ENCODE data around the gene CHRM1.
"Not testable (repeated sequence)": the region's sequence is repeated elsewhere in the genome, so short reads cannot be mapped to it uniquely, and the experiment has no call there.

CHRM1 gene, protein sequence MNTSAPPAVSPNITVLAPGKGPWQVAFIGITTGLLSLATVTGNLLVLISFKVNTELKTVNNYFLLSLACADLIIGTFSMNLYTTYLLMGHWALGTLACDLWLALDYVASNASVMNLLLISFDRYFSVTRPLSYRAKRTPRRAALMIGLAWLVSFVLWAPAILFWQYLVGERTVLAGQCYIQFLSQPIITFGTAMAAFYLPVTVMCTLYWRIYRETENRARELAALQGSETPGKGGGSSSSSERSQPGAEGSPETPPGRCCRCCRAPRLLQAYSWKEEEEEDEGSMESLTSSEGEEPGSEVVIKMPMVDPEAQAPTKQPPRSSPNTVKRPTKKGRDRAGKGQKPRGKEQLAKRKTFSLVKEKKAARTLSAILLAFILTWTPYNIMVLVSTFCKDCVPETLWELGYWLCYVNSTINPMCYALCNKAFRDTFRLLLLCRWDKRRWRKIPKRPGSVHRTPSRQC

DNA sequence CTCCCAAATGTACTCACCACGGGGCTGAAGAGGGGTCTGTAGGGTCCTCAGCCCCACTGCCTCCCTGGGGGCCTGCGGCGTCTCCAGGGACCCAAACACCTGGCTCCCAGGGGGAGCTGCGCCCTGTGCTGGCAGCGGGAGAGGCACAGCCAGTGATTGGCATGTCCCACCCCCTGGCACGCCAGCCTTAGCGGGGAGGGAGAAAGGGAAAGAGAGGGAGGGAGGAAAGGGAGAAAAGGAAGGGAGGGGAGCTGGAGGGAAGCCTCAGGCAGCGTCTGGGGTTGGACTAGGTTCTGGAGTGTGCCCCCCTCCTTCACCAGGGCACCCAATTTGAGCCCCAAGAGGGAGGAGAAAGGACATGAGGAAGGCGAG is at the start of gene CHRM1:
TSS of gene CHRM1 (minus strand) at position 163 of the 372 bp plus-strand sequence. CDS start 10,263 bp downstream, outside the sequence.
- in situ Hi-C loops (cut with HindIII; ENCODE audit: low sequenced_read_pairs) = loop anchor here (10.0 kb wide), 1 partner anchor 84 kb away; no protein-coding TSS in a partner anchor

DNA sequence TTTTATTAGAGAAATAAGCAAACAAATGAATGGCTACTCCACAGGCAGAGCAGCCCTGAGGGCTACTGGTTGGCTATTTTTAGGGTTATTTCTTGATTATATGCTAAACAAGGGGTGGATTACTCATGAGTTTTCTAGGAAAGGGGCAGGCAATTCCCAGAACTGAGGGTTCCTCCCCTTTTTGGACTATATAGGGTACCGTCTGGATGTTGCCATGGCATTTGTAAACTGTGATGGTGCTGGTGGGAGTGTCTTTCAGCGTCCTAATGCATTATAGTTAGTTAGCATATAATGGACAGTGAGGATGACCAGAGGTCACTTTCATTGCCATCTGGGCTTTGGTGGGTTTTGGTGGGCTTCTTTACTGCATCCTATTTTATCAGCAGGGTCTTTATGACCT is 44.4 kb upstream of the CHRM1 start:
- in situ Hi-C loops (cut with HindIII; ENCODE audit: low sequenced_read_pairs) = no loop called here

DNA sequence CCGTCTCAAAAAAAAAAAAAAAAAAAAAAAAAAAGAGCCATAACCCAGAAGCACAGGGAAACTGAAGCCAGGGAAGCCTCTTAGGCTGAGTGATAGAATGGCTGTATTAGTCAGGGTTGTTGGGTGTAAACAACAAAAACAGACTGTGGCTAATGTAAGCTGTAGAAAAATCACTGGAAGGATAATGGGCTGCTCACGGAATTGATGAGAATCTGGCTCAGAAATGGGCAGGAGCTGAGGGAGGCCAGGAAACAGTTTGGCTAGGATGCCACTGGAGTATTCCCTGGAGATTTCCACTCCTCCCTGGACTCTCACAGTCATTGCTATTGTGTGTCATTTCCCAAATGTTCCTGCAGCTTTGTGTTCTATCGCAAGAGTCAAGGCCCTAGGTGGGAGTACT is 41.2 kb upstream of the CHRM1 start:
- in situ Hi-C loops (cut with HindIII; ENCODE audit: low sequenced_read_pairs) = no loop called here

- in situ Hi-C loops (cut with HindIII; ENCODE audit: low sequenced_read_pairs) = no loop called here
Measured at GRCh38 chr11:62961017-62961570, 39.9 kb upstream of the CHRM1 start.

GRCh38 chr11:62959422-62959980 is 38.3 kb upstream of the CHRM1 start:
- in situ Hi-C loops (cut with HindIII; ENCODE audit: low sequenced_read_pairs) = no loop called here

DNA sequence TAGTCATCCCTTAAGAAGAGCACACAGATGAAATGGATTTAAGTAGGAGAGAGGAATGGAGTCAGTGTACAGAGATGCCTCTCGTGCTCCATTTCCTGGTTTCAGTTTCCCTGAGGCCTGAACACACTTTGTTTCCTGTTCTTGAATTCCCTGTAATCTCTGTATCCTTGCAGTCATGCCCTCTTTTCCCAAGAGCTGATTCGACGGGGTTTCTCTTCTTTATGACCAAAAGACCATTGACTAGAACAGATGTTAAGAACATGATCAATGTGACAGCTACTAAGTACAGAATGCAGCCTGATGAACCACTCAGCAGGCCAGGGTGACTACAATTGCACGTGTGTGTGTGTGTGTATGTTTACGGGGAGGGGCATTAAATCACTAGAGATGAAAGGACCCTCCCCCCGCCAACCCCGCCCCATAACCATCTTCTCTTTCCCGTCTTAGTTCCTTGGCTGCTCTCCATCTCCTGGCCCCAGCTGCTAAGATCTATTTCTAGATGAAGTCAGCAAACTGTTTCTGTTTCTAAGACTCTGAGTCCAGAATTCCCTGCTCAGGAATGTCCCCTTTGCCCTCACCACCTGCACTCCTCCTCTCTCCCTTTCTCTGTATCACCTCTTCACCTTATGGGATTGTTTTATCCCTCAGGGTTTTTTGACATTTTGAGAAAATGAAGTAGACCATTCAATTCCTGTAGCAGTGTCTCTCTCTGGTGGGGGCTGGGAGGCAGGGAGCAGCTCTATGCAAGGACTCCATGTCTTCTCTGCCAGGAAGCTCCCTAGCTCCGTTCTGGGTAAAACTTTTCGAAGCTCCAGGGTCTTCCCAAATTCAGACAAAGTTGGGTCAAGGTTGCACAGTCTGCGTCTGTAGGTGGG is 37.6 kb upstream of the CHRM1 start:
- in situ Hi-C loops (cut with HindIII; ENCODE audit: low sequenced_read_pairs) = no loop called here

DNA sequence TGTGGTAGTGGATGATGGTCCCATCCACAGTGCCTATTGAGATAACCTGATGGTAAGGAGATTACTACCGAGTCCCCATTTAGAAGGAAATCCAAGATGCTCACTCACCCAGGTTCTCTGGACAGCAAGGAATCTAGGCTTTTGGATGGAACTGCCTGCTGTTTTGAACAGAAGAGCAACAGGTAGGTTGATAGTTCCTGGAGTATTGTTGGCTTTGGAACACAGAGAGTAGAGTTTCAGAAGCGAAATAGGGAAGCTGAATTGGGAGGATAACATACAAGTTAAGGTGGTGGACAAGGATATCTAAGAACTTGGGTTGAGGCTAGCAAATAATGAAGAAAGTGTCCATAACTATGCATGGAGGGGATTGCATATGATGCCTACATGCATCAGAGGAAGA is 36.0 kb upstream of the CHRM1 start:
- in situ Hi-C loops (cut with HindIII; ENCODE audit: low sequenced_read_pairs) = no loop called here

- in situ Hi-C loops (cut with HindIII; ENCODE audit: low sequenced_read_pairs) = no loop called here
Measured at GRCh38 chr11:62954478-62954877, 33.3 kb upstream of the CHRM1 start.

GRCh38 chr11:62953811-62954210 is 32.6 kb upstream of the CHRM1 start:
- in situ Hi-C loops (cut with HindIII; ENCODE audit: low sequenced_read_pairs) = no loop called here

GRCh38 chr11:62948765-62949320 is 27.7 kb upstream of the CHRM1 start:
- in situ Hi-C loops (cut with HindIII; ENCODE audit: low sequenced_read_pairs) = no loop called here

DNA sequence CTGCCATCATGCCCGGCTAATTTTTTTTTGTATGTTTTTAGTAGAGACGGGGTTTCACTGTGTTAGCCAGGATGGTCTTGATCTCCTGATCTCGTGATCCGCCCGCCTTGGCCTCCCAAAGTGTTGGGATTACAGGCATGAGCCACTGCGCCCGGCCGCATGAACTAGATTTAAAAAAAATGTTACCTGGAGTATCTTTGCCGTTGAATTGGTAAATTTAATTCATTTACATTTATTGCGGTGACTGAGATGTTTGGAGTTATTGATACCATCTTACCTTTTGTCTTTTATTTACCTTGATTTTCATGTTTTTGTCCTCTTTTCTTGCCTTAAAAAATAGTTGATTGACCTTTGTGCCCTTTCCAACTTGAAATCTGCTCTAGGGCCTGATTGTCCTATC is 24.4 kb upstream of the CHRM1 start:
- in situ Hi-C loops (cut with HindIII; ENCODE audit: low sequenced_read_pairs) = not testable (repeated sequence)

DNA sequence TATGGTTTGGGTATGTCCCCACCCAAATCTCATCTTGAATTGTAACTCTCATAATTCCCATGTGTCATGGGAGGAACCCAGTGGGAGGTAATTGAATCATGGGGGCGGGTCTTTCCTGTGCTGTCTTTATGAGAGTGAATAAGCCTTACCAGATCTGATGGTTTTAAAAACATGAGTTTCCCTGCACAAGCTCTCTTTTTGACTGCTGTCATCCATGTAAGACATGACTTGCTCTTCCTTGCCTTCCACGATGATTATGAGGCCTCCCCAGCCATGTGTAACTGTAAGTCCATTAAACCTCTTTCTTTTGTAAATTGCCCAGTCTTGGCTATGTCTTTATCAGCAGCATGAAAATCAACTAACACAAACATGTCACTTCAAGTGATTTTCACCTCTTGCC is 16.4 kb upstream of the CHRM1 start:
- in situ Hi-C loops (cut with HindIII; ENCODE audit: low sequenced_read_pairs) = not testable (repeated sequence)

GRCh38 chr11:62934496-62934785 is 13.3 kb upstream of the CHRM1 start:
- in situ Hi-C loops (cut with HindIII; ENCODE audit: low sequenced_read_pairs) = no loop called here

- in situ Hi-C loops (cut with HindIII; ENCODE audit: low sequenced_read_pairs) = no loop called here
Measured at GRCh38 chr11:62933750-62934495, 12.8 kb upstream of the CHRM1 start.

GRCh38 chr11:62933285-62933684 is 12.1 kb upstream of the CHRM1 start:
- in situ Hi-C loops (cut with HindIII; ENCODE audit: low sequenced_read_pairs) = no loop called here

GRCh38 chr11:62931499-62932278 is 10.5 kb upstream of the CHRM1 start:
- in situ Hi-C loops (cut with HindIII; ENCODE audit: low sequenced_read_pairs) = no loop called here

DNA sequence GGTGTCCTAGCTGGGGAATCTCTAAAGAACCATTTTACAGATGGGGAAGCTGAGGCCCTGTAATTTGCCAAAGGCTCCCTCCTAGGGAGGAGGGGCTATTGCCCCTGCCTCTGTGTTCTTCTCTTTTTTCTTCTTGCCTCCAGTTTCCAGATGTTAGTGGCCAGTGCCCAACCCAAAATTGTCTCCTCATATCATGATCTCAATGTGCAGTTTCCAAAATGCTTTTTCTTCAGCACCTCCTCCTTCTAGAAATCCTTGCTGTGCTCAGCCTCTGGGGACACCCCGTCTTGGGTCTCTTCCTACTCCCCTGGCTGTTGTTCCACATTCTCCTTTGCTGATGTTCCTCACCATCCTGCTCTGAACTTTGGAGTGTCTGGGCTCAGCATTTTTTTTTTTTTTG is 9.5 kb upstream of the CHRM1 start:
- in situ Hi-C loops (cut with HindIII; ENCODE audit: low sequenced_read_pairs) = no loop called here

GRCh38 chr11:62930157-62930556 is 9.0 kb upstream of the CHRM1 start:
- in situ Hi-C loops (cut with HindIII; ENCODE audit: low sequenced_read_pairs) = no loop called here

GRCh38 chr11:62928011-62928410 is 6.8 kb upstream of the CHRM1 start:
- in situ Hi-C loops (cut with HindIII; ENCODE audit: low sequenced_read_pairs) = loop anchor here (10.0 kb wide), 1 partner anchor 77 kb away; no protein-coding TSS in a partner anchor

Data from DLD1 (cell line).